Activated CD4-positive, alpha-beta T cell treated with anti-CD3 and anti-CD28 coated beads for 36 hours (primary cell): ENCODE data around the gene SDK2. TPM values are rescaled to one million over a fixed set of nuclear protein-coding genes. Genes with fewer than 3 reads are reported as not detected.
"Not testable (repeated sequence)": the region's sequence is repeated elsewhere in the genome, so short reads cannot be mapped to it uniquely, and the experiment has no call there.

Source experiments
- ATAC-seq: fragments of 200-7000 bp; cut with Tn5 transposase; one replicate; pipeline ENCODE4 v1.10.0; 2021; ENCODE audit warnings: mild to moderate bottlenecking, moderate library complexity
- CTCF ChIA-PET: fragments of 350-600 bp; sonication (Branson Sonifier 250); formaldehyde crosslinking; loops from one replicate; lab custom pipeline; 2021; ENCODE audit warnings: antibody characterized with exemption; lab: Charles Lee
- POLR2A ChIA-PET: fragments of 350-600 bp; sonication (Branson Sonifier 250); formaldehyde crosslinking; loops from one replicate; lab custom pipeline; 2021; ENCODE audit warnings: antibody characterized with exemption, inconsistent platforms; lab: Charles Lee
- DNase-seq: peaks from one replicate; pipeline ENCODE4 v3.0.0-alpha.2; 2020
- H3K27ac Mint-ChIP-seq: one replicate; pipeline ENCODE4 v1.8.0; 2021; ENCODE audit warnings: mixed read lengths
- H3K27me3 Mint-ChIP-seq: one replicate; pipeline ENCODE4 v1.8.0; 2021; ENCODE audit warnings: mixed read lengths
- H3K36me3 Mint-ChIP-seq: one replicate; pipeline ENCODE4 v1.8.0; 2021; ENCODE audit warnings: low read depth, mixed read lengths
- H3K4me1 Mint-ChIP-seq: one replicate; pipeline ENCODE4 v1.8.0; 2021; ENCODE audit warnings: mixed read lengths
- H3K4me3 Mint-ChIP-seq: one replicate; pipeline ENCODE4 v1.8.0; 2021; ENCODE audit warnings: mild to moderate bottlenecking, moderate library complexity, mixed read lengths
- H3K9me3 Mint-ChIP-seq: one replicate; pipeline ENCODE4 v1.8.0; 2021; ENCODE audit warnings: low read depth, mixed read lengths
- intact Hi-C, 2 experiments: fragments of 100-400 bp; cut with DNase I in 1 of 2; cut with micrococcal nuclease in 1 of 2; formaldehyde crosslinking; loops; one replicate each; pipeline versions ENCODE4 v1.14.2 to v1.15.1; 2022 to 2024; cut with DNase I, micrococcal nuclease
- total RNA-seq, 2 experiments: library from RNA; stranded (reverse); gene quantifications; one replicate each; pipeline ENCODE4 v1.2.3, GENCODE V29; 2021

Gene SDK2
- total RNA-seq, 2 experiments from 2014 or later = 0.23 to 0.27 TPM

GRCh38 chr17:73482894-73483293 is 161.4 kb downstream of the SDK2 start:
- no peaks in the 10 kb centered on the region for H3K4me1 Mint-ChIP-seq
- intact Hi-C loops = no loop called here
- DNase-seq (no peak), ATAC-seq (no peak)
- CTCF ChIA-PET = no interaction called here
- no peak overlapping the region for H3K4me3 Mint-ChIP-seq
- POLR2A ChIA-PET = no interaction called here
- peaks cover 5% of the 10 kb centered on the region for H3K36me3 Mint-ChIP-seq
- H3K27me3 Mint-ChIP-seq = no peaks in the 10 kb centered on the region
- H3K27ac Mint-ChIP-seq = no peak overlapping the region
- peaks cover 14% of the 10 kb centered on the region for H3K9me3 Mint-ChIP-seq

- DNase-seq = no peak
- no peak for ATAC-seq
- Mint-ChIP-seq H3K4me1 (no peaks in the 10 kb centered on the region), H3K27ac (no peak overlapping the region), H3K4me3 (no peak overlapping the region), H3K27me3 (no peaks in the 10 kb centered on the region), H3K9me3 (peaks cover 14% of the 10 kb centered on the region), H3K36me3 (peaks cover 5% of the 10 kb centered on the region)
- intact Hi-C loops = no loop called here
- POLR2A ChIA-PET = no interaction called here
- CTCF ChIA-PET = no interaction called here
Measured at GRCh38 chr17:73482251-73482716, 162.0 kb downstream of the SDK2 start.

DNA sequence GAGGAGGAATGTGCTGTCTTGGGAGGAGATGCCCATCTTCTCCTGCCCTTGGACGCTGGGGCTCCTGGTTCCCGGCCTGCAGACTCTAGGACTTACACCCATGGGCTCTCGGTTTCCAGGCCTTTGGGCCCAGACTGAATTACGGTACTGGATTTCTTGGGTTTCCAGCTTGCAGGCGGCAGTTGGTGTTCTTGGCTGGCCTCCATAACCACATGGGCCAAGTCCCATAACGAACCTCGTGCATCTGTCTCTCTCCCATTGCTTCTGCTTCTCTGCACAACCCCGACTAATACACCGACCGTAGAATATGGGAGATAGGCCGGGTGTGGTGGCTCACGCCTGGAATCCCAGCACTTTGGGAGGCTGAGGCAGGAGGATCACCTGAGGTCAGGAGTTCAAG is 162.6 kb downstream of the SDK2 start:
- no peak for ATAC-seq
- Mint-ChIP-seq H3K27me3 (no peaks in the 10 kb centered on the region), H3K4me3 (no peak overlapping the region), H3K4me1 (no peaks in the 10 kb centered on the region), H3K9me3 (peaks cover 14% of the 10 kb centered on the region), H3K27ac (no peak overlapping the region), H3K36me3 (peaks cover 5% of the 10 kb centered on the region)
- DNase-seq = no peak
- intact Hi-C loops = no loop called here
- CTCF ChIA-PET = no interaction called here
- POLR2A ChIA-PET = no interaction called here

DNA sequence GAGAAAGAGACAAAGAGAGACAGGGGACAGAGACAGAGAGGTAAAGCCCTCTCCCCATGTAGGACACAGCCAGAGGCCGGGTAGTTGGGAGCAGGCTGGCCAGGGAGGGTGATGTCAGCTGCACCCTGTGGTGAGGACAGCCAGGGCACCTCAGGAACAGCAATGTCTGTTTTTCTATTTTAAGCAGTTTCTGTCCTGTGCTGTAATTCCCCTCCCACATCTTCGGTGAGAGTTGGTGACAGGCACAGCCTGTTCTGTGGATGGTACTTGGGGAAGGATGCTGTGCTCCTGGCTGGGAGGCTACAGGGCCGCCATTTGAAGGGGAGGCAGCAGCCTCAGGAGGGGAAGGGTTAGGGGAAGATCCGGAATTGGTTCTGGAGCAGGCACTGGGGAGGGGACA is 163.5 kb downstream of the SDK2 start:
- Mint-ChIP-seq H3K4me1 (no peaks in the 10 kb centered on the region), H3K27ac (no peak overlapping the region), H3K27me3 (no peaks in the 10 kb centered on the region), H3K4me3 (no peak overlapping the region), H3K9me3 (peaks cover 9% of the 10 kb centered on the region), H3K36me3 (peaks cover 3% of the 10 kb centered on the region)
- intact Hi-C loops = no loop called here
- ChIA-PET POLR2A (no interaction called here), CTCF (no interaction called here)
- no peak for ATAC-seq
- no peak for DNase-seq

DNA sequence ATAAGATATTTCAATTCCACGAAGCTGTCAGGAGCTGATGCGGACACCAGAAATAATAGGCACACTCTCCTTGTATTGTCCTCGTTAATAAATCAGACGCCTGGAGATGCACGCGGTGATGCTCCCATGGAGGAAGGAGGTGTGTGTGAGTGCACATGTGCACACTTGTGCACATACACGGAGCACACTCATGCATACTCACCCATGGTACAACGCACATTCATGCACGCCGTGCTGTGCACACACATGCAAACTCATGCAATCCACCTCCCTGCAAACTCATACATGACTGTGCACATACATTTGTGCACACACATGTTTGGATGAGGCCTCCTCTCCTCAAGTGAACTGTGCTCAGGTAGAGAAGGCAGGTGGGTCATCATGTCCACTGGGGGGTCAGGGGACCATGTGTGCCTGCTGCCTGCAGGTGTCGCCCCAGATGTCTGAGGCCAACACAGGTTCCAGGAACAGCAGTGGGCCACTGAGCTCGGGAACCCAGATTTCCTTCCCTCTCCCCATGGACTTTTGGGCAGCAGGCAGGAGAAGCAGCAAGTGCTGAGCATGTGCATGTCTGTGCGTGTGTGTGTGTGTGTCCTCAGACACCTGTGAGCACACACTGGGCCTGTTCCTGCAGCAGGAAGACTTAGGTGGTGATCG is 165.3 kb downstream of the SDK2 start:
- no peaks in the 10 kb centered on the region for H3K36me3 Mint-ChIP-seq
- DNase-seq = no peak
- no peaks in the 10 kb centered on the region for H3K9me3 Mint-ChIP-seq
- no peak for ATAC-seq
- POLR2A ChIA-PET = no interaction called here
- no peaks in the 10 kb centered on the region for H3K27me3 Mint-ChIP-seq
- H3K4me3 Mint-ChIP-seq = no peak overlapping the region
- intact Hi-C loops = no loop called here
- H3K27ac Mint-ChIP-seq = no peak overlapping the region
- CTCF ChIA-PET = no interaction called here
- H3K4me1 Mint-ChIP-seq = peaks cover 4% of the 10 kb centered on the region

- ATAC-seq (no peak), DNase-seq (no peak)
- H3K9me3 Mint-ChIP-seq = no peaks in the 10 kb centered on the region
- H3K36me3 Mint-ChIP-seq = no peaks in the 10 kb centered on the region
- no peak overlapping the region for H3K27ac Mint-ChIP-seq
- H3K4me3 Mint-ChIP-seq = no peak overlapping the region
- POLR2A ChIA-PET = no interaction called here
- intact Hi-C loops = no loop called here
- peaks cover 4% of the 10 kb centered on the region for H3K4me1 Mint-ChIP-seq
- CTCF ChIA-PET = no interaction called here
- H3K27me3 Mint-ChIP-seq = no peaks in the 10 kb centered on the region
Measured at GRCh38 chr17:73478334-73478733, 165.9 kb downstream of the SDK2 start.

GRCh38 chr17:73476890-73477350 is 167.3 kb downstream of the SDK2 start:
- H3K27me3 Mint-ChIP-seq = no peaks in the 10 kb centered on the region
- peaks cover 4% of the 10 kb centered on the region for H3K4me1 Mint-ChIP-seq
- no peak overlapping the region for H3K27ac Mint-ChIP-seq
- no peak for ATAC-seq
- intact Hi-C loops = no loop called here
- no peaks in the 10 kb centered on the region for H3K9me3 Mint-ChIP-seq
- CTCF ChIA-PET = no interaction called here
- no peak for DNase-seq
- POLR2A ChIA-PET = no interaction called here
- no peak overlapping the region for H3K4me3 Mint-ChIP-seq
- no peaks in the 10 kb centered on the region for H3K36me3 Mint-ChIP-seq

GRCh38 chr17:73474370-73474988 is 169.8 kb downstream of the SDK2 start:
- intact Hi-C loops = no loop called here
- ChIA-PET POLR2A (no interaction called here), CTCF (no interaction called here)
- Mint-ChIP-seq H3K36me3 (no peaks in the 10 kb centered on the region), H3K27me3 (no peaks in the 10 kb centered on the region), H3K4me3 (no peak overlapping the region), H3K9me3 (no peaks in the 10 kb centered on the region), H3K27ac (no peak overlapping the region), H3K4me1 (peaks cover 4% of the 10 kb centered on the region)
- no peak for ATAC-seq
- peak; percentile 43 for DNase-seq

GRCh38 chr17:73472715-73473114 is 171.5 kb downstream of the SDK2 start:
- POLR2A ChIA-PET, CTCF ChIA-PET, H3K4me3 Mint-ChIP-seq, DNase-seq, H3K9me3 Mint-ChIP-seq, ATAC-seq, intact Hi-C loops, H3K27me3 Mint-ChIP-seq, H3K27ac Mint-ChIP-seq, H3K36me3 Mint-ChIP-seq, H3K4me1 Mint-ChIP-seq: not testable (repeated sequence)

- Mint-ChIP-seq H3K36me3 (no peaks in the 10 kb centered on the region), H3K4me1 (peaks cover 4% of the 10 kb centered on the region), H3K9me3 (no peaks in the 10 kb centered on the region), H3K4me3 (no peak overlapping the region), H3K27ac (no peak overlapping the region), H3K27me3 (no peaks in the 10 kb centered on the region)
- DNase-seq (no peak), ATAC-seq (no peak)
- intact Hi-C loops = no loop called here
- CTCF ChIA-PET = no interaction called here
- POLR2A ChIA-PET = no interaction called here
Measured at GRCh38 chr17:73471924-73472323, 172.3 kb downstream of the SDK2 start.

- Mint-ChIP-seq H3K4me1 (peaks cover 4% of the 10 kb centered on the region), H3K27me3 (no peaks in the 10 kb centered on the region), H3K9me3 (no peaks in the 10 kb centered on the region), H3K27ac (no peak overlapping the region), H3K4me3 (no peak overlapping the region), H3K36me3 (no peaks in the 10 kb centered on the region)
- ChIA-PET POLR2A (no interaction called here), CTCF (interaction anchor here (0.7 kb wide), 1 partner anchor 704 kb away, joined by 3 read pairs; no protein-coding TSS in a partner anchor)
- intact Hi-C loops = no loop called here
- DNase-seq (no peak), ATAC-seq (no peak)
Measured at GRCh38 chr17:73470316-73470826, 173.9 kb downstream of the SDK2 start.

GRCh38 chr17:73469311-73469710 is 174.9 kb downstream of the SDK2 start:
- intact Hi-C loops = no loop called here
- ChIA-PET POLR2A (no interaction called here), CTCF (no interaction called here)
- ATAC-seq (no peak), DNase-seq (no peak)
- H3K36me3 Mint-ChIP-seq = no peaks in the 10 kb centered on the region
- H3K4me3 Mint-ChIP-seq = no peak overlapping the region
- no peaks in the 10 kb centered on the region for H3K27me3 Mint-ChIP-seq
- no peaks in the 10 kb centered on the region for H3K9me3 Mint-ChIP-seq
- no peak overlapping the region for H3K27ac Mint-ChIP-seq
- no peaks in the 10 kb centered on the region for H3K4me1 Mint-ChIP-seq
